22Rv1 (cell line): ENCODE data around the gene NT5E.

Experiments used
- CTCF ChIP-seq: fragments of 450-650 bp; IDR thresholded peaks from 2 replicates; pipeline ENCODE4 v1.5.1; 2017; ENCODE audit warnings: mild to moderate bottlenecking
- ZFX ChIP-seq: fragments of 450-650 bp; IDR thresholded peaks from 2 replicates; pipeline ENCODE4 v1.6.1; 2017; ENCODE audit warnings: antibody characterized with exemption, borderline replicate concordance

- TF ChIP-seq CTCF = no peak
- TF ChIP-seq ZFX = no peak
These were observed 32.5 kb upstream of the NT5E start for GRCh38 chr6:85417336-85417735.
